Muscle layer of duodenum (tissue), 2 donors: Measurements from ENCODE around the gene RABGAP1L.
"Not testable (repeated sequence)": the region's sequence is repeated elsewhere in the genome, so short reads cannot be mapped to it uniquely, and the experiment has no call there.

ENCODE experiments used
- H3K27ac ChIP-seq: one replicate; pipeline ENCODE4 v1.7.0; 2013; ENCODE audit warnings: mild to moderate bottlenecking, low read length
- H3K27me3 ChIP-seq: one replicate; pipeline ENCODE4 v1.7.0; 2013; ENCODE audit warnings: low read depth, mild to moderate bottlenecking, control low read depth, low read length
- H3K36me3 ChIP-seq, 2 donors: one replicate each; pipeline ENCODE4 v1.7.0; 2013; ENCODE audit warnings: low read length in 2 of 2, control low read depth in 1 of 2, mild to moderate bottlenecking in 1 of 2; ENCODE audit not compliant: insufficient read depth in 2 of 2, control insufficient read depth in 1 of 2
- H3K4me1 ChIP-seq, 2 donors: one replicate each; pipeline ENCODE4 v1.7.0; 2013; ENCODE audit warnings: low read length in 2 of 2, mild to moderate bottlenecking in 2 of 2, control low read depth in 1 of 2, moderate library complexity in 1 of 2; ENCODE audit not compliant: insufficient read depth in 2 of 2, control insufficient read depth in 1 of 2
- H3K4me3 ChIP-seq, 2 donors: one replicate each; pipeline ENCODE4 v1.7.0; 2013; ENCODE audit warnings: low read length in 2 of 2, low read depth in 1 of 2, mild to moderate bottlenecking in 1 of 2
- H3K9me3 ChIP-seq, 2 donors: one replicate each; pipeline ENCODE4 v1.7.0; 2013; ENCODE audit warnings: low read length in 2 of 2, control low read depth in 1 of 2, mild to moderate bottlenecking in 1 of 2; ENCODE audit not compliant: control insufficient read depth in 1 of 2
- donor health status: healthy.

The RABGAP1L gene

GRCh38 chr1:174222166-174222949, 63.0 kb downstream of the RABGAP1L start:
- Histone ChIP-seq H3K27me3 (no peaks in the 10 kb centered on the region), H3K4me1 (peaks cover 0 to 3% of the 10 kb centered on the region in 2 donors), H3K9me3 (no peaks in the 10 kb centered on the region), H3K36me3 (peaks cover 0 to 6% of the 10 kb centered on the region in 2 donors), H3K27ac (no peak overlapping the region), H3K4me3 (no peak overlapping the region)

- Histone ChIP-seq H3K36me3 (peaks cover 0 to 6% of the 10 kb centered on the region in 2 donors), H3K27ac (no peak overlapping the region), H3K4me1 (no peaks in the 10 kb centered on the region), H3K9me3 (no peaks in the 10 kb centered on the region), H3K4me3 (no peak overlapping the region), H3K27me3 (no peaks in the 10 kb centered on the region)
These were observed 65.3 kb downstream of the RABGAP1L start for GRCh38 chr1:174224641-174225040.

- H3K27ac ChIP-seq: no peak overlapping the region
- H3K9me3 ChIP-seq: no peaks in the 10 kb centered on the region
- H3K27me3 ChIP-seq: no peaks in the 10 kb centered on the region
- peaks cover 0 to 6% of the 10 kb centered on the region in 2 donors for H3K36me3 ChIP-seq
- no peak overlapping the region for H3K4me3 ChIP-seq
- no peaks in the 10 kb centered on the region for H3K4me1 ChIP-seq
These were observed 66.3 kb downstream of the RABGAP1L start for GRCh38 chr1:174225499-174226204.

GRCh38 chr1:174230399-174230798, 71.1 kb downstream of the RABGAP1L start:
- no peaks in the 10 kb centered on the region for H3K9me3 ChIP-seq
- H3K27ac ChIP-seq: no peak overlapping the region
- no peaks in the 10 kb centered on the region for H3K4me1 ChIP-seq
- peaks cover 6 to 16% of the 10 kb centered on the region in 2 donors for H3K36me3 ChIP-seq
- H3K27me3 ChIP-seq: no peaks in the 10 kb centered on the region
- no peak overlapping the region for H3K4me3 ChIP-seq

- H3K4me1 ChIP-seq: no peaks in the 10 kb centered on the region
- H3K27me3 ChIP-seq: no peaks in the 10 kb centered on the region
- H3K4me3 ChIP-seq: no peak overlapping the region
- H3K36me3 ChIP-seq: peaks cover 6 to 16% of the 10 kb centered on the region in 2 donors
- H3K27ac ChIP-seq: no peak overlapping the region
- no peaks in the 10 kb centered on the region for H3K9me3 ChIP-seq
These were observed 73.4 kb downstream of the RABGAP1L start for GRCh38 chr1:174232761-174233160.

- not testable (repeated sequence) for H3K9me3 ChIP-seq, H3K4me1 ChIP-seq, H3K27ac ChIP-seq, H3K36me3 ChIP-seq, H3K27me3 ChIP-seq, H3K4me3 ChIP-seq
These were observed 79.7 kb downstream of the RABGAP1L start for GRCh38 chr1:174238845-174239501.

- H3K4me1 ChIP-seq: no peaks in the 10 kb centered on the region
- no peak overlapping the region for H3K4me3 ChIP-seq
- peaks cover 0 to 10% of the 10 kb centered on the region in 2 donors for H3K36me3 ChIP-seq
- H3K27me3 ChIP-seq: no peaks in the 10 kb centered on the region
- H3K27ac ChIP-seq: no peak overlapping the region
- no peaks in the 10 kb centered on the region for H3K9me3 ChIP-seq
These were observed 80.2 kb downstream of the RABGAP1L start for GRCh38 chr1:174239541-174239940.

GRCh38 chr1:174242856-174243255, 83.5 kb downstream of the RABGAP1L start:
- no peak overlapping the region for H3K4me3 ChIP-seq
- peaks cover 0 to 16% of the 10 kb centered on the region in 2 donors for H3K36me3 ChIP-seq
- no peaks in the 10 kb centered on the region for H3K27me3 ChIP-seq
- H3K27ac ChIP-seq: no peak overlapping the region
- H3K9me3 ChIP-seq: no peaks in the 10 kb centered on the region
- no peaks in the 10 kb centered on the region for H3K4me1 ChIP-seq

GRCh38 chr1:174243451-174244000, 84.2 kb downstream of the RABGAP1L start:
- H3K4me3 ChIP-seq: no peak overlapping the region
- H3K27ac ChIP-seq: no peak overlapping the region
- no peaks in the 10 kb centered on the region for H3K9me3 ChIP-seq
- peaks cover 0 to 16% of the 10 kb centered on the region in 2 donors for H3K36me3 ChIP-seq
- no peaks in the 10 kb centered on the region for H3K27me3 ChIP-seq
- no peaks in the 10 kb centered on the region for H3K4me1 ChIP-seq

GRCh38 chr1:174244017-174244416, 84.7 kb downstream of the RABGAP1L start:
- H3K4me1 ChIP-seq: no peaks in the 10 kb centered on the region
- H3K27me3 ChIP-seq: no peaks in the 10 kb centered on the region
- H3K9me3 ChIP-seq: no peaks in the 10 kb centered on the region
- no peak overlapping the region for H3K4me3 ChIP-seq
- H3K27ac ChIP-seq: no peak overlapping the region
- H3K36me3 ChIP-seq: peaks cover 0 to 16% of the 10 kb centered on the region in 2 donors

- H3K27me3 ChIP-seq: no peaks in the 10 kb centered on the region
- H3K9me3 ChIP-seq: no peaks in the 10 kb centered on the region
- H3K4me1 ChIP-seq: no peaks in the 10 kb centered on the region
- H3K36me3 ChIP-seq: peaks cover 0 to 16% of the 10 kb centered on the region in 2 donors
- no peak overlapping the region for H3K4me3 ChIP-seq
- no peak overlapping the region for H3K27ac ChIP-seq
These were observed 88.2 kb downstream of the RABGAP1L start for GRCh38 chr1:174247472-174247871.
